Hepatocyte (in vitro differentiated cells): ENCODE results near the gene CIC.

ENCODE experiments used
- EZH2 ChIP-seq: fragments of 200-600 bp; sonication (generic); IDR thresholded peaks from 2 replicates; pipeline ENCODE4 v1.6.1; 2016; ENCODE audit warnings: antibody characterized with exemption, mild to moderate bottlenecking, borderline replicate concordance
- TF ChIP-seq, protein P1 (sequence below): fragments of 200-600 bp; sonication (generic); IDR thresholded peaks from 2 replicates; pipeline ENCODE4 v1.5.1; 2016; ENCODE audit warnings: antibody characterized with exemption, mild to moderate bottlenecking; ENCODE audit not compliant: poor library complexity

DNA sequence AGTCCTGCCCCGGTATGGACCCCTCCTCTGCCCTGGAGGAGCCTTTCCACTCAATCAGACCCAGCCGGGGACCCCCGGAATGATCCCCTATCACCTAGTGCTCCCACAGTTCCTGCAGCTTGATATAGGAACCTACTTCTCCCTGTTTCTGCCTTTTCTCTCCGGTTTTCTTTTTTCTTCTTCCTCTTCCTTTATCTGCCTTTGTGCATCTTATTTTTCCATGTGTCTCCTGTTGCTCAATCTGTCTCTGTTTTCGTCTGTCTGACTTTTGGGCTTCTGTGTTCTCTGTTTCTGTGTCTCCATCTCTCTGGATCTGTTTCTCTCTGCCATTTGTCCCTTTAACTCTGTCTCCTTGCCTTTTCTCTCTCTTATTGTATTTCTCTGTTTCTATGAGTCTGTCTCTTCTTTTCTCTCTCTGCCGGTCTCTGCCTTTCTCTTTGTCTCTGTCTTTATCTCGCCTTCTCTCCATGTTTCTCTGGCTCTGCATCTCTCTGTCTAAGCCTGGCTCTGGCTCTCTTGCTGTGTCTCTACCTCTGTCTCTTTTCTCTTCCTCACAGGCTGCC, 66.4 kb downstream of the CIC start:
- TF ChIP-seq, protein P1, sequence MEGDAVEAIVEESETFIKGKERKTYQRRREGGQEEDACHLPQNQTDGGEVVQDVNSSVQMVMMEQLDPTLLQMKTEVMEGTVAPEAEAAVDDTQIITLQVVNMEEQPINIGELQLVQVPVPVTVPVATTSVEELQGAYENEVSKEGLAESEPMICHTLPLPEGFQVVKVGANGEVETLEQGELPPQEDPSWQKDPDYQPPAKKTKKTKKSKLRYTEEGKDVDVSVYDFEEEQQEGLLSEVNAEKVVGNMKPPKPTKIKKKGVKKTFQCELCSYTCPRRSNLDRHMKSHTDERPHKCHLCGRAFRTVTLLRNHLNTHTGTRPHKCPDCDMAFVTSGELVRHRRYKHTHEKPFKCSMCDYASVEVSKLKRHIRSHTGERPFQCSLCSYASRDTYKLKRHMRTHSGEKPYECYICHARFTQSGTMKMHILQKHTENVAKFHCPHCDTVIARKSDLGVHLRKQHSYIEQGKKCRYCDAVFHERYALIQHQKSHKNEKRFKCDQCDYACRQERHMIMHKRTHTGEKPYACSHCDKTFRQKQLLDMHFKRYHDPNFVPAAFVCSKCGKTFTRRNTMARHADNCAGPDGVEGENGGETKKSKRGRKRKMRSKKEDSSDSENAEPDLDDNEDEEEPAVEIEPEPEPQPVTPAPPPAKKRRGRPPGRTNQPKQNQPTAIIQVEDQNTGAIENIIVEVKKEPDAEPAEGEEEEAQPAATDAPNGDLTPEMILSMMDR: no peak
- no peak for TF ChIP-seq EZH2
